Measurements from ENCODE around the gene ZNF598.
"Not testable (repeated sequence)": the region's sequence is repeated elsewhere in the genome, so short reads cannot be mapped to it uniquely, and the experiment has no call there.

ZNF598 gene

GRCh38 chr16:2028620-2029220, 19.1 kb upstream of the ZNF598 start:
- DNase-seq (ENCODE audit: low spot score): no peak

- DNase-seq (ENCODE audit: low spot score): no peak
Measured at GRCh38 chr16:2028146-2028545, 18.5 kb upstream of the ZNF598 start.

GRCh38 chr16:2027024-2028010, 17.7 kb upstream of the ZNF598 start:
- peak; percentile 55 for DNase-seq (ENCODE audit: low spot score)

- DNase-seq (ENCODE audit: low spot score): no peak
Measured at GRCh38 chr16:2026461-2027023, 16.9 kb upstream of the ZNF598 start, which contains the start of gene NHERF2. NHERF2 (plus strand) TSS chr16:2026902; CDS start chr16:2027006, 104 bp downstream.

- no peak for DNase-seq (ENCODE audit: low spot score)
Measured at GRCh38 chr16:2025878-2026460, 16.3 kb upstream of the ZNF598 start.

GRCh38 chr16:2025251-2025650, 15.6 kb upstream of the ZNF598 start:
- no peak for DNase-seq (ENCODE audit: low spot score)

GRCh38 chr16:2024032-2024420, 14.4 kb upstream of the ZNF598 start:
- DNase-seq (ENCODE audit: low spot score): no peak

- peak; percentile 92 for DNase-seq (ENCODE audit: low spot score)
Measured at GRCh38 chr16:2023092-2024031, 13.7 kb upstream of the ZNF598 start.

GRCh38 chr16:2022723-2023091, 13.1 kb upstream of the ZNF598 start:
- DNase-seq (ENCODE audit: low spot score): peak; percentile 72

- no peak for DNase-seq (ENCODE audit: low spot score)
Measured at GRCh38 chr16:2019921-2020831, 10.6 kb upstream of the ZNF598 start.

- no peak for DNase-seq (ENCODE audit: low spot score)
Measured at GRCh38 chr16:2019518-2019920, 9.9 kb upstream of the ZNF598 start, which contains the start of gene NPW. NPW (plus strand) TSS chr16:2019785.

GRCh38 chr16:2016407-2016922, 6.8 kb upstream of the ZNF598 start:
- peak; percentile 85 for DNase-seq (ENCODE audit: low spot score)

GRCh38 chr16:2015947-2016208, 6.3 kb upstream of the ZNF598 start:
- no peak for DNase-seq (ENCODE audit: low spot score)

- no peak for DNase-seq (ENCODE audit: low spot score)
Measured at GRCh38 chr16:2015117-2015946, 5.7 kb upstream of the ZNF598 start.

- DNase-seq (ENCODE audit: low spot score): no peak
Measured at GRCh38 chr16:2013527-2013926, 3.9 kb upstream of the ZNF598 start.

GRCh38 chr16:2011726-2012125, 2.1 kb upstream of the ZNF598 start:
- DNase-seq (ENCODE audit: low spot score): not testable (repeated sequence)

- no peak for DNase-seq (ENCODE audit: low spot score)
Measured at GRCh38 chr16:2009164-2009711, 383 bp downstream of the ZNF598 start.

- no peak for DNase-seq (ENCODE audit: low spot score)
Measured at GRCh38 chr16:2008631-2009163, 924 bp downstream of the ZNF598 start.
